Thoracic aorta (tissue), 2 donors: ENCODE measurements around the gene FREM1. TPM values are rescaled to one million over a fixed set of nuclear protein-coding genes. Genes with fewer than 3 reads are reported as not detected.
A peak's percentile ranks its signal among the peaks of the same experiment; 100 is the strongest.

Experiments used
- ATAC-seq: fragments of 150-250 bp; one replicate; pipeline ENCODE4 v1.8.0; 2017; ENCODE audit warnings: low read depth; ENCODE audit not compliant: insufficient number of reproducible peaks, low FRiP score
- DNase-seq: peaks from one replicate; pipeline ENCODE4 v3.0.0-alpha.2; 2020; ENCODE audit warnings: low spot score
- H3K27ac ChIP-seq, 2 donors: fragments of 200-600 bp; sonication (generic); 1 replicate in 1 of 2; 2 replicates in 1 of 2; pipeline ENCODE4 v1.5.1; 2016; ENCODE audit warnings: mild to moderate bottlenecking in 2 of 2, moderate library complexity in 2 of 2
- H3K27me3 ChIP-seq: fragments of 200-600 bp; sonication (generic); replicated peaks from 2 replicates; pipeline ENCODE4 v1.6.0; 2016; ENCODE audit warnings: mild to moderate bottlenecking; ENCODE audit not compliant: insufficient read depth
- H3K36me3 ChIP-seq: fragments of 200-600 bp; sonication (generic); one replicate; pipeline ENCODE4 v1.5.1; 2016
- H3K4me1 ChIP-seq, 2 donors: fragments of 200-600 bp; sonication (generic); 1 replicate in 1 of 2; 2 replicates in 1 of 2; pipeline versions ENCODE4 v1.5.1 to v1.6.0; 2016; ENCODE audit warnings: low read depth in 2 of 2, mild to moderate bottlenecking in 1 of 2; ENCODE audit not compliant: control insufficient read depth in 1 of 2
- H3K4me3 ChIP-seq: fragments of 200-600 bp; sonication (generic); 2 replicates; pipeline ENCODE4 v1.5.1; 2016; ENCODE audit warnings: mild to moderate bottlenecking
- H3K9me3 ChIP-seq: fragments of 200-600 bp; sonication (generic); 2 replicates; pipeline ENCODE4 v1.5.1; 2016
- CTCF ChIP-seq: fragments of 200-600 bp; sonication (generic); IDR thresholded peaks from one replicate; pipeline ENCODE4 v1.5.1; 2019; ENCODE audit warnings: antibody characterized with exemption
- total RNA-seq, 2 donors: library from RNA; depleted of rRNA; stranded (reverse); fragments of >200 nt; gene quantifications; one replicate each; pipeline versions ENCODE4 v1.1.0 to v1.2.3, GENCODE V29; 2016

FREM1 gene
- total RNA-seq, 2 donors from 2014 or later: 9.9 to 24.8 TPM

- no peak for DNase-seq
- no peaks in the 10 kb centered on the region for H3K9me3 ChIP-seq
- H3K36me3 ChIP-seq: no peaks in the 10 kb centered on the region
- H3K4me3 ChIP-seq: no peak overlapping the region
- no peak for ATAC-seq
- no peak overlapping the region for H3K27ac ChIP-seq
- H3K27me3 ChIP-seq: no peaks in the 10 kb centered on the region
- H3K4me1 ChIP-seq: peaks cover 0 to 5% of the 10 kb centered on the region in 2 donors
- TF ChIP-seq CTCF: no peak
Measured at GRCh38 chr9:14889451-14889850, 20.8 kb downstream of the FREM1 start.

GRCh38 chr9:14888875-14889274 is 21.4 kb downstream of the FREM1 start:
- H3K36me3 ChIP-seq: no peaks in the 10 kb centered on the region
- H3K27ac ChIP-seq: no peak overlapping the region
- DNase-seq (no peak), ATAC-seq (no peak)
- TF ChIP-seq CTCF: no peak
- H3K4me1 ChIP-seq: peaks cover 0 to 9% of the 10 kb centered on the region in 2 donors
- no peaks in the 10 kb centered on the region for H3K27me3 ChIP-seq
- no peak overlapping the region for H3K4me3 ChIP-seq
- H3K9me3 ChIP-seq: no peaks in the 10 kb centered on the region

DNA sequence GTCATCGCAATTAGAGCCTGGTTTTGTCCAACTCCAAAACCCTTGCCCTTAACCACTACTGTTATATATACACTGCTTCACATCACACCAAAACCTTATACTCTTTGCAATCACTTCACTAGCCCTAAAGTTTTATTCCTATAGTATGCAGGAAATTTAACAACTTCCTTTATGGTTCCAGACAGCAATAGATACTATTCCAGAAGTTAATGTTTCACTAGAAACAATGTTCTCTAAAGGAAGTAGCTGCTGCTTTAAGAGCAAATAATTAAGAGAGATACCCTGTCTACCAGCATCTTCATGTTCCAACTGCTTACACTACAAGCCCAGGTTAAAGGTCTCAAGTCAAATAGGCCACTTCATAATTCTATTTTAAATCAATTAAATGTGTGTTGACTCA is 22.0 kb downstream of the FREM1 start:
- no peak for TF ChIP-seq CTCF
- no peaks in the 10 kb centered on the region for H3K27me3 ChIP-seq
- H3K4me3 ChIP-seq: no peak overlapping the region
- no peaks in the 10 kb centered on the region for H3K36me3 ChIP-seq
- ATAC-seq (no peak), DNase-seq (no peak)
- H3K4me1 ChIP-seq: peaks cover 0 to 16% of the 10 kb centered on the region in 2 donors
- H3K27ac ChIP-seq: no peak overlapping the region
- no peaks in the 10 kb centered on the region for H3K9me3 ChIP-seq

DNA sequence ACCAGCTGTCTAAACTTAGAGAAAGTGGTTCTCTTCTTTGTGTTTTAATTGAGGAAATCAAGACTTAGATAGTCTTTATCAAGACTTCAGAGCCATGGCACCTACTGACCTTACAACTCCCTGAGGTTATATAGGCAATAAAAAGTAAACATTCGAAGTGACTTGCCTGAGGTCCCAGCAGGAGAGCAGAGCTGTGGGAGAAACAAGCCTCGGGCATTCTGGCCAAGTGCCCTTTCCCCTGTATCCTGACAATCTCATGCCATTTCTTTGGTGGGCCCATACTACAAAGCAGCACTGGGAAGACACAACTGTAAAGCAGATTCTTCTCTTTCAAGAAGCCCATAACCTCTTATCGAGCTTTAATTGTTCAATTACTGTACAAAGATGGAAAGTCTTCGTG is 23.1 kb downstream of the FREM1 start:
- Histone ChIP-seq H3K4me1 (peaks cover 5 to 27% of the 10 kb centered on the region in 2 donors), H3K36me3 (no peaks in the 10 kb centered on the region), H3K27ac (no peak overlapping the region), H3K27me3 (no peaks in the 10 kb centered on the region), H3K4me3 (peak overlapping the region; percentile 4), H3K9me3 (no peaks in the 10 kb centered on the region)
- TF ChIP-seq CTCF: no peak
- no peak for DNase-seq
- no peak for ATAC-seq

DNA sequence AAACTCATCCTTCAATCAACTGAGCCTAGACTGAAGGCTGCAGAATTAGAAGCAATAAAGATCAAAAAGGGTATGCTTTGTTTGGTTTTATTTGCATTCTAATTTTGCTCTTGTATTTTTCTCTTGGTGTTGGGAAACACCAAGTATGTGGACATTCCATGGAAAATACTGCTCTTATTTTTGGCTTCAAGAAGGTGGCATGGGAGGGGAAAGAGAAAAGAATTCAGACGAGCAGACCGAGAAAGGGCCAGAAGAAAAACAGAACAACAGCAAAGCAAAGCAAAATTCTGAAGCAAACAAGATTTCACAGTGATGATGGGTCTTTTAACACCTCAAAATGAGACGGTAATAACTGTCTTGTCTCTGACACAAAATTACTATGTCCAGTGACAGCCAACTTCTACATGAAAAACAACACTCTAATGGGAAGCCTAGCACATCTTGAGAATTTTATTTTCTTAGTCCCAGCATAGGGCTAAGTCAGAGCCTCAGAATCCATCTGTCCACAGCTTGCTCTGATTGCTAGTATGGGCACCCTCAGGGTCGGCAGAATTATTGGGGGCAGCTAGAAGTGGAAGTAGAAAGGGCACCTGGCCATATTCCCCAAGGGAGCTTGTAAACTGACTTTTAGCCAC is 26.8 kb downstream of the FREM1 start:
- Histone ChIP-seq H3K27me3 (no peaks in the 10 kb centered on the region), H3K9me3 (no peaks in the 10 kb centered on the region), H3K36me3 (no peaks in the 10 kb centered on the region), H3K4me3 (peak overlapping the region; percentile 40), H3K27ac (peak overlapping the region; percentile 81 to 88), H3K4me1 (peaks cover 10 to 48% of the 10 kb centered on the region in 2 donors)
- DNase-seq: no peak
- no peak for ATAC-seq
- no peak for TF ChIP-seq CTCF
